DND-41 (cell line): ENCODE measurements around the gene RAPH1.

Source experiments
- ATAC-seq: fragments of 200-7000 bp; cut with Tn5 transposase; 3 replicates; pipeline ENCODE4 v1.9.1; 2021; ENCODE audit warnings: low read depth; ENCODE audit not compliant: insufficient read depth
- DNase-seq: peaks from one replicate; pipeline ENCODE4 v3.0.0-alpha.2; 2020
- H2AFZ ChIP-seq: 2 replicates; pipeline ENCODE4 v1.6.0; 2012; ENCODE audit warnings: low read depth, low read length
- H3K27ac ChIP-seq: 2 replicates; pipeline ENCODE4 v1.5.1; 2012; ENCODE audit warnings: low read length, inconsistent platforms
- H3K27me3 ChIP-seq: fragments of 200-600 bp; sonication (generic); 2 replicates; pipeline ENCODE4 v1.6.0; 2012; ENCODE audit warnings: low read length, mild to moderate bottlenecking, inconsistent platforms; ENCODE audit not compliant: insufficient read depth, poor library complexity
- H3K36me3 ChIP-seq: 2 replicates; pipeline ENCODE4 v1.5.1; 2012; ENCODE audit warnings: low read length, inconsistent platforms; ENCODE audit not compliant: insufficient read depth
- H3K4me1 ChIP-seq: 2 replicates; pipeline ENCODE4 v1.5.1; 2012; ENCODE audit warnings: mild to moderate bottlenecking, low read length; ENCODE audit not compliant: insufficient read depth
- H3K4me2 ChIP-seq: 2 replicates; pipeline ENCODE4 v1.6.0; 2012; ENCODE audit warnings: mild to moderate bottlenecking, moderate library complexity, low read length, inconsistent platforms; ENCODE audit not compliant: insufficient read depth
- H3K4me3 ChIP-seq, 2 experiments: fragments of 200-600 bp in 1 of 2; shearing (Covaris generic) in 1 of 2; 2 replicates each; pipeline ENCODE4 v1.5.1; 2012 to 2016; ENCODE audit warnings: inconsistent platforms in 2 of 2, low read length in 2 of 2, mild to moderate bottlenecking in 2 of 2, low read depth in 1 of 2, moderate library complexity in 1 of 2
- H3K79me2 ChIP-seq: 2 replicates; pipeline ENCODE4 v1.6.0; 2012; ENCODE audit warnings: low read length, inconsistent platforms; ENCODE audit not compliant: insufficient read depth
- H3K9ac ChIP-seq: 2 replicates; pipeline ENCODE4 v1.6.0; 2012; ENCODE audit warnings: low read depth, mild to moderate bottlenecking, inconsistent platforms, low read length, moderate library complexity
- H3K9me3 ChIP-seq: 2 replicates; pipeline ENCODE4 v1.5.1; 2012; ENCODE audit warnings: low read length, moderate library complexity, mild to moderate bottlenecking, inconsistent platforms; ENCODE audit not compliant: insufficient read depth, severe bottlenecking
- H4K20me1 ChIP-seq: 2 replicates; pipeline ENCODE4 v1.6.0; 2012; ENCODE audit warnings: low read length; ENCODE audit not compliant: insufficient read depth
- CTCF ChIP-seq: IDR thresholded peaks from 2 replicates; pipeline ENCODE4 v1.5.1; 2012; ENCODE audit warnings: borderline replicate concordance, low read length, moderate library complexity, mild to moderate bottlenecking; ENCODE audit not compliant: poor library complexity, severe bottlenecking; ENCODE audit errors: extremely low read depth
- EZH2 ChIP-seq: IDR thresholded peaks from 3 replicates; pipeline ENCODE4 v1.6.1; 2012; ENCODE audit warnings: borderline replicate concordance, low read depth, mild to moderate bottlenecking, moderate library complexity, low read length, inconsistent platforms; ENCODE audit not compliant: severe bottlenecking

The RAPH1 gene

GRCh38 chr2:203500297-203500696 lies 34.8 kb downstream of the RAPH1 start:
- Histone ChIP-seq H3K9ac (no peak overlapping the region), H3K4me3 (no peak overlapping the region), H3K27ac (no peak overlapping the region), H3K79me2 (no peaks in the 10 kb centered on the region), H4K20me1 (no peaks in the 10 kb centered on the region), H3K27me3 (no peaks in the 10 kb centered on the region), H3K36me3 (no peaks in the 10 kb centered on the region), H3K4me2 (no peak overlapping the region), H3K9me3 (peaks cover 3% of the 10 kb centered on the region), H2AFZ (no peak overlapping the region), H3K4me1 (no peaks in the 10 kb centered on the region)
- ATAC-seq, result no peak
- DNase-seq, result no peak
- TF ChIP-seq EZH2 (no peak), CTCF (no peak)

GRCh38 chr2:203498161-203498560 lies 36.9 kb downstream of the RAPH1 start:
- Histone ChIP-seq H2AFZ (no peak overlapping the region), H3K4me3 (no peak overlapping the region), H3K36me3 (no peaks in the 10 kb centered on the region), H3K27me3 (no peaks in the 10 kb centered on the region), H4K20me1 (no peaks in the 10 kb centered on the region), H3K79me2 (no peaks in the 10 kb centered on the region), H3K27ac (no peak overlapping the region), H3K9me3 (no peaks in the 10 kb centered on the region), H3K9ac (no peak overlapping the region), H3K4me1 (no peaks in the 10 kb centered on the region), H3K4me2 (no peak overlapping the region)
- ATAC-seq (no peak), DNase-seq (no peak)
- TF ChIP-seq CTCF (no peak), EZH2 (no peak)

- TF ChIP-seq EZH2 (no peak), CTCF (no peak)
- no peak overlapping the region for H2AFZ ChIP-seq
- H3K79me2 ChIP-seq, result no peaks in the 10 kb centered on the region
- H3K4me3 ChIP-seq, result no peak overlapping the region
- H3K4me1 ChIP-seq, result no peaks in the 10 kb centered on the region
- H3K27me3 ChIP-seq, result no peaks in the 10 kb centered on the region
- no peaks in the 10 kb centered on the region for H4K20me1 ChIP-seq
- H3K9me3 ChIP-seq, result no peaks in the 10 kb centered on the region
- ATAC-seq (no peak), DNase-seq (no peak)
- no peak overlapping the region for H3K9ac ChIP-seq
- H3K36me3 ChIP-seq, result no peaks in the 10 kb centered on the region
- no peak overlapping the region for H3K27ac ChIP-seq
- no peak overlapping the region for H3K4me2 ChIP-seq
Measured at GRCh38 chr2:203492965-203493364, 42.1 kb downstream of the RAPH1 start.

- Histone ChIP-seq H3K27ac (no peak overlapping the region), H3K4me2 (no peak overlapping the region), H3K79me2 (no peaks in the 10 kb centered on the region), H3K27me3 (no peaks in the 10 kb centered on the region), H2AFZ (no peak overlapping the region), H3K4me1 (no peaks in the 10 kb centered on the region), H4K20me1 (no peaks in the 10 kb centered on the region), H3K9ac (no peak overlapping the region), H3K9me3 (no peaks in the 10 kb centered on the region), H3K4me3 (no peak overlapping the region), H3K36me3 (no peaks in the 10 kb centered on the region)
- DNase-seq (no peak), ATAC-seq (no peak)
- no peak for TF ChIP-seq CTCF
- no peak for TF ChIP-seq EZH2
Measured at GRCh38 chr2:203490391-203490790, 44.7 kb downstream of the RAPH1 start.
